HG03103 (cell line): Measurements from ENCODE around the gene LPP.

Experiments used
- ATAC-seq: cut with Tn5 transposase; IDR thresholded peaks from one replicate; pipeline ENCODE4 v1.9.1; 2021; ENCODE audit warnings: low read depth; ENCODE audit not compliant: unreplicated experiment

Gene LPP

DNA sequence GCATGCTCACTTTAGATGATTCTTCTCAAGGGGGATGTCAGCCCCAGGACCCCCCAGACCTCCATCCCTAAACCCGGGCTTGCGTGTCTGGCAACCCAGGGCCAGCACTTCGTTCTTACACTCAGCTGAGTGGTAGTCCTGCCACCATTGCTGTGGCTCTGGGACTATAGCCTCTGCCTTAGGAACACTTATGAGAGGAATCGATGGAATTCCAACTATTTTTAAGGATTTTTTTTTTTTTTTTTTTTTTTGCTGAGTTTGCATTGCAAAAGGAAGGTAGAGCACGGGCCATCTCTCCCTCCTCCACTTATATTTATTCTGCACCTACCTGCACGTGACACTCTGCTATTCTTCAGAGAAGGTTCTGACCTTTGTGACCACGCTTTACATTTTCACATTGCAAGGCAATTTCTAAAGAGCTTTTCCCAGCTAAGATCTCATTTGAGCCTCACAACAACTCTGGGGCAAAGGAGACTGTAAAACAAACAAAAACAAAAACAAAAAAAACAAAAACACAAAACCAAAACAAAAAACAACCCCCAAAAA, 113.9 kb downstream of the LPP start:
- no peak for ATAC-seq

DNA sequence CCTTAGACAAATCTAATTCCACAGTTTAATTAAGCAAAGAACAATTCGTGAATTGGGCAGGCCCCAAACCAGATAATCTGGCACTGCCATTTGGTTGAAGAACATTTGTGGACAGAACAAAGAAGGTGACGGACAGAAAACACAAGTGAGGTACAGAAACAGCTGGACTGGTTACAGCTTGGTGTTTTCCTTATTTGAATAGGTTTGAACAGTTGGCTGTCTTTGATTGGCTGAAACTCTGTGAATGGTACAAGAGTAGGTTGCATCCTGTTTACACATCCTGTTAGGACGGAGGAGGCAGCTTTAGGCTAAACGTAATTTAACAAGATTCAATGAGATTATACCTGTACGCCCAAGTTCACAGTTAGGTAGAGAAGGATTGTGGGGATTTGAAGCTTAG, 114.4 kb downstream of the LPP start:
- no peak for ATAC-seq

DNA sequence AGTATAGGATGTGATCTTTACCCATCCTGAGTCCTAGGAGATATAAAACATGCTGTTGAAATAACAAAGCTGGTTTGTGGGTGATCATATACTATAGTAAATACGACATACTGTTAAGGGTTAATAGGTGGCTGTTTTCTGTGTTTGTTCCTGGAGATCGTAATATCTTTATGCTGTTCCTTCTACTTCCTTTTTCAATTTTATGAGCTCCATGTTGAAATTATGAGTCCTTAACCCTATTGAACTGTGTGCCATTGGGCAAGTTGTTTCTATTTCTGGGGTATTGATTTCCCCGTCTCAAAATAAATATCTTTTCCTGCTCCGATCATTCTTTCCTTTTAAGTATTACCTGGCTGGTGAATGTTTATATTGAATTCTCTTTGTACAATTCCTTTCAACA, 115.1 kb downstream of the LPP start:
- no peak for ATAC-seq

DNA sequence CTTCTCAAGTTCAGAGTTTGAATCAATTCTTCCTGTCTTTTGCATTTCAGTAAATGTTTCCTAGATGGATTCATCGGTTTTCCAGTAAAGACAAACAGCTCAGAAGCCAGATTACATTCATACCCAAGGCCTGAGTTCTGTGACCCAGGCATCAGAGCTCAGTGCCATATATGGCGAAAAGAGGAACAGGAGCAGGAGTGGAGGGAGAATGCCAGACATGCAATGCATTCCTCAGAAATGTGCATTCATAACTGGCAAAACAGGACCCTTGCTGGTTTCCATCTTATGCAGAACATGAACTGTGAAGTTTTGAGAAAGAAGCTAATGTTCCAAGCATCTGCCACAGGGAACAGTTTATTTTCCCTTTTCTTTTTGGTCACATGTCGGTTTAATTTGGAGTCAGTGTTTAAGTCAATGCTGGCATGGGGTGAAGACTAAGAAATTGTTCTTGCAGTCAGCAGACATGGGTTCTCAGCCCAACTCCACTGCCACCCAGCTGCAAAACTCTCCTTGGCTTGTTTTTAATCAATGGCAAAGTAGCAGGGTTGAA, 116.5 kb downstream of the LPP start:
- no peak for ATAC-seq

DNA sequence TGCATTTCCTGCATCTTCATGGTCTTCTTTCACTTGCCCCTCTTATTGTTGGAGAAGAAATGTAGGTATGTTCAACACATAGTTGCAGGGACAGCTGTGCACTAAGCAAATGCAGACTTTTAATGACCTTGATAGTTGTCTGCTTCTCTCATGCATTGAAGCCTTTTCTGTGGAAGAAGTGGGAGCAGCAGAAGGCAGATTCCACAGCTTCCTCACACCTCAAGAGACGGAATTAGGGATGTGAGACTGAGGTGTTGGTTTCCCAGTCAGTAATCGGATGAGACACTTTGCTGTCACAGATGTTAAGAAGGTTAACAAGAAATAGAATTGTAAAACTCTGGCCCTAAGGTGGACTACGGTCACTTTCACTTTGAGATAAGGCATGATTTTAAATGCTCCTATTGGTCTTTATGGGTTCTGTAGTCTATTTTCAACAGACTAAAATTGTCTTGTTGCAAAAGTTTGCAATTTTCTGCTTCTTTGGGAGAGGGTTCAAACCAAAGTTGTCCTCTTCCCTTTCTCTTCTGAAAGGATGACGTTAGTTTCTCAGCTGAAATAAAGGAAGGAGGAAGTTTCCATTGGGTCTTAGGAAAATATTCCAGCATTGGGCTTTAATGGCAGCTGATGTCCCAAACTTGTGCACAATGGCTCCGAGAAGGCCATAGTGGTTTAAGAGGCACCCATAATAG, 117.4 kb downstream of the LPP start:
- no peak for ATAC-seq

DNA sequence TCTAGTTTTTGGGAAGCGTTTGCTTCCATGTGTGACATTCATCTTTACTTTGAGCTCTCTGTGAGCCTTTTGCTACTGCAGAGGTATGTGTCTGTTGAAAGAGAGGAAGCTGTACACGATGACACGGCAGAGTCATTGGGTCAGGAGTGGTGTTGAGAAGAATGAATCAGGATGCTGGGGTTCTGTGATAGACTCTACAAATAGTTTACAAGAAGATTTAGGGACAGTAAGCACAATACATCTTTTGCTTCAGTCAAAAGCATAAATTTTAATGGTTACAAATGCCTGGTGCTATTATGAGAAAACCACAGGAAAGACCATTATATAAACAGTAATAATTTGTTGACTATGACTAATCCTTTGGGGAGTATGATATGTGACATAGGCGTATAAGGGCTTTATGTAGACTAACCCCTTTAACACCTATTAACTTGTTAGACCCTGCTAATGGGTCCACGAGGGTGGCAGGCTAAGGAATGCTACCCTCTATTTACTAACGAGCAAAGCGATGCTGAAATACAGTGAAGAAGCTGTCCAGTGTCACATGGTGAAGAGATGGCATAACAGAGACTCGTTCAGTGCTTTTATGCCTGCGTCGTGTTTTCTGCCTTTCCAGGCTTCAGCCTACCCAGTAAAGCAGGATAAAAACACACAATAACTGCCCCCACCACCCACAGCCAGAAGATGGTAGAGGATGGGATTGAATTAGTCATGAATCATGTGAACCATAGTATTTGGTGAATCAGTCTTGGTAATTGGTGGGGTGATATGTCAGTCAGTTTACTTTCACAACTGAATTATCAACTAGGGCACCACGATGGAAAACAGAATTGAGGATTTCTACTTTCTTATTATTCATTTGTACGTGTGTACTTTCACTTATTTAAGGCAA, 118.8 kb downstream of the LPP start:
- ATAC-seq = no peak

DNA sequence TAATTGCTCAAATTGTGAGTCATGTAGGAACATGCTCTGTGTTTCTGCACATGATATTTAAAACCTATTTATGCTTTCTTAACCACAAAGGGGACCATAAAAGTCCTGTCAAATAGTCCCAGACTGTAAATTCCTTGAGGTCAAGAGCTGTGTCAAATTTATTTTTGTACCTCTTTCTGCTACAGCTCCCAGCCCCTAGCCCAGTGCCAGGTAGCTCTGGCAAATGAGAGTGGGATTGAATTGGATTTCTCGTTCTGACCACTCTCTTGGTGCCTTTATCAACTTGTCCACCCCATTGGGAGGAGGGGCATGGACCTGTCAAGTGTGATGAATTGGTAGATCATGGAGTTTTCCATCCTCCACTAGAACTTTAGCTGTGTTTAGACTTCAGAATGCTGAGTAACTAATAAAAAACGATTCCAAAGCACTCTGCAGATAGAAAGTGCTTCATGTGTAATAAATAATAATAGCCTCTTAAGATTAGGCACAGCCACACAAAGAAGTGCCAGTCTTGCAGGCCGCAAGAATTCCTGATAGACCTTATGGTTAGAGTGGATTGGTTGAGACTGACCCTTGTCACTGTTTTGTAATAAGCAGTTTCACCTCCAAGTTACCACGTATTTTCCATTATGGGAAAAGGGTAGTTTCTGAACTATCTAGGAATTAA, 120.4 kb downstream of the LPP start:
- ATAC-seq = no peak

DNA sequence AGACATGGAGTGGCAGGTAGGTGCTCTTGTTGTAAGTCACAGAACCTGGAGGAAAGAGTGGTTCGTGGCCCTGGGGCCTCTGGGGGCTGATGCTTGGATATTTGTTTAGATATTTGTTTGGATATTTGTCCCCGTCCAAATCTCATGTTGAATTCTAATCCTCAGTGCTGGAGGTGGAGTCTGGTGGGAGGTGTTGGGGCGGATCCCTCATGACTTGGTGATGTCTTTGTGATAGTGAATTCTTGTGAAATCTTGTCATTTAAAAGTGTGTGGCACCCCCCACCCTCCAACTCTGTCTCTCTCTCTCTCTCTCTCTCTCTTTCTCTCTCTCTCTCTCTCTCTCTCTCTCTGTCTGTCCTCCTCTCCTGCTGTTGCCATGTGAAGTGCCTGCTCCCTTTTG, 122.4 kb downstream of the LPP start:
- ATAC-seq = no peak

DNA sequence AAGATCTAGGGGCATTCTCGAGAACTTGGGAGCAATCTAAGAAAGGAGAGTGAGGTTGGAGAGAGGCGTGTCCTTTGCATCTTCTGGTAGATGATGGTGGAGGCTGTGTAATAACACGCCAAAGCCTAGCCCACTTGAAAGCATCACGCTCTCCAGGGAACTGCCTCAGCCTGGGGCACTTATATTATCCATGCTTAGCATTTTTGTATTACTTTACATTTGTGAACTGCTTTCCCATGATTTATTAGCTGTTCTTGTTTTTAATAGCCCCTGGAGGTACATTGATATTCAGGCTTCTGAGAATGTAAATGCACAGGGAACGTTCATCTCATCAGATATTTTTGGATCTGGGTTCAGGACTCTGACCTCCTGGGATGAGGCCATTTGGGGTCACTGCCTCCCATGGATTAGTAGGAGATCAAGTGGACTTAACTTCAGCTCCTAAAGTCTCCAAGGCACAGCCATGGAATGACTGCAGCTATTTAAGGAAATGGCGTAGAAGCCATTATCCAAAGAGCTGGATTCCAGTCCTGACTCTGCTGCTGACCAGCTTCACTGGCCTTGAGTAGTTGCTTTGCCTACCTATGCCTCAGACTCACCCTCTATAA, 124.9 kb downstream of the LPP start:
- ATAC-seq = no peak

DNA sequence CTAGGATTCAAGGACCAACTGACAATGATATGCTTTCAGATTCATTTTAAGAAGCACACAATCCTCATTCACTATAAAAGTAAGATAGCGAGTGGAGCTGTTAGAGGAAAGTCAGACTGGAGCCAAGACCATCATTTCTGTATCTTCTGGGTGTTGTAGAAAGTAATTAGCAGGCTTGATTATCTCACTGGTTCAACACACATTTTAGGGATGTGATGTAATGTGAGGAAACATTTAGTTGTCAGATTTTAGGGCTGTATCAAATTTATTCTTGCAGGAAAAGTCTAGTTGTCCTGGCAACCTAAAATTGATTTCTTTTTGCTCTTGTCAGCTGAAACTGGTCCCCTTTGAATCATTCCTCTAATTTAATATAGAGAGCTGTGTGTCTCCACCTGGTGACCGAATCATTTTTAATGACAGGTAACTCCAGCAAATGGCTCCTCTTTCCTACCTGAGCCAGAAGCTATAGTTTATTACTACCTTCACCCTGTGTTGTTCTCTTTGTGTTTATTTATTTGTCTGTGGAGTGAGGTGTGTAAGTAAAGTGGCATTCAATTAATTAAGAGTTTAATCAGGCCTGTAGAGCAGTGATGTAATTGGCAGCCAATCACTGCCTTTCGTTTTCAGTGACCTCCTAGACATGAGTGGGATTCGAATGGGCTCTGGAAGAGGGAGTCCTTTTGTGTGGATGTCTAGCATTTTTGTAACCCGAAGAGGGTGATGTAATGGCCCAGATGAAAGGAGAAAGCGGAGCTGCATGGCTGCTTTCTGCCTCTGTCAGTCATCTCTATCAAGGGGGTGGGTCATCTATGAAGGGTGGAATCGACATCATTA, 125.8 kb downstream of the LPP start:
- no peak for ATAC-seq

DNA sequence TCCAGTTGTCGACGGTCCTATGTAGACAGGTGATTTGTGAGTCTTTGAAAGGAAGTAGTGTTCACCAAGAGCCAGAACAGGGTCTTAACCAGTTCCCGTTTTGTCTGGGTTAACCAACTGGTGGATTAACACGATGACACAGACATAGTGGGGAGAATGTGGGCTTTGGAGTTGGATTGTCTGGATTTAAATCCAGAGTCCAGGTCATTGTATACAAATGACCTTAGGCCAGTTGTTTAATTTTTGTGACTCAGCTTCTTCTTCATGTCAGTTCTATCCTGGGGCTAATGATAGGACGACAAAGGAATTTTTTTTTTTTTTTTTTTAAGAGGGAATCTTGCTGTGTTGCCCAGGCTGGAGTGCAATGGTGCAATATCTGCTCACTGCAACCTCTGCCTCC, 126.7 kb downstream of the LPP start:
- ATAC-seq = no peak

DNA sequence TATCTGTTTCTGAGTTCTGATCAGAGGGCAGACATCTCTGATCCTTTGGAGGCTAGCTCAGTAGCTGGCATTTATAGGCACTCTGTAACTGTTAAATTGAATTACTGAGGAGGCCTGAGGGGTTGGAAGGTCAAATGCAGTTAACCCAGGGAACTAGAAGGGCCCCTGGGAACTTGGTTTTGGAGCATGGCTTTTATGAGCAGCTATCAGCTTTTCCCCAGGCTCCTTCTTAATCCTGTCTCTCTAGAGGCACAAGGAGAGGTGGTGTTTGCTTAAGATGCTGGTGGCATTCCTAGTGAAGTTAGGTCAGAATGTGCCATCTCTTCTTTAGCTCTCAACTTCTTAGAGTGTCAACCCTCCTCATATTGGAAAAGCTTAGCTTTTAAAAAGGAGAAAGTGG, 128.9 kb downstream of the LPP start:
- no peak for ATAC-seq

DNA sequence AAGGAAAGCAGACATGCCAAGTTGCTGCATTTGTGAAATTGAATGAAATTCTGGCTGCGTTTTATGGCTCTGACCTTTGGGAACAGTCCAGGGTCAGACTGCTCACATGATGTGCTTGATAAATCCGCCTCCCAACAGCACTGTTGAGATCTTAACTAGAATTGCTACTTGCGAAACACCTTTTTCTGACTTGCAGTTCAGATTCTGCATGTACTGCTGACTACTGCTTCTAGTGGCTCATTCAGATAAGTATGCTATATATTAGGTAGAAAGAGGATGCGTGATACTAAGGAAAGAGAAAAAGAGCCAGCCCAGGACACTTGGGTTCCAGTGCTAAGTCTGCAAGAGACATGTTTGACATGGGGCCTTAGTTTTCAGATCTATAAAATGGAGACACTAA, 129.4 kb downstream of the LPP start:
- no peak for ATAC-seq

DNA sequence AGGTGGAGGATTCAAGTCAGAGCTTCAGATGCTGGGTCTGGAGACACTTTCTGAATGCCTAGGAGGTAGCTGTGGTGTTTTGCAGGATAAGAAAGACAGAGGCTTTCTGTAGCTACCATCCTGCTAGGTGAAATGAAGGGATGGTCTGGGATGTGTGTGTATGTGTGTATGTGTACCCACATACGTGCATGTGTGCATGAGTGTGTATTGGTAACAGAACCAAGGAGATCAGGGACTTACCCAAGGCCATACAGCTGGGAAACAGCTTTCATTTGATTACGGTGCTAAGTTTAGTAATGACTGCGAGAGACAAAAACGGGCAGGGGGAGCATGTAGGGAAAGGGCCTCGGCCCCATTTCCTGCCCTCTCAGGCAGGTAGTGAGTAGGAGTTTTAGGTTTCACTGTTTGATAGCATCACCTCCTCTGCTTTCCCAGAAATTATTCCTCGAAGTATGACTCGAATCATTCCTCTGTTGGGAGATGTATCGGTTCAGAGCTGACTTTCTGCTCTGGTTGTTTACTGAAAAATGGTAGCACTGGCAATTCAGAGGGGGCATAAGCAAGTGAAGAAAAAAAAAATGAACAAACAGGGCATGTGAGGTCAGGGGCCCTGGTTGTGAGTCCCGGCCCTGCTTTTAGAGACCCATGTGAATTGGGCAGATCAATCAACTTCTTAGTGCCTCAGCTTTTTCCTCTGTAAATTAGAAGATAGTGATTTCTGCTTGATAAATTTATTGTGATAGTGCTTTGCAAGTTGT, 130.7 kb downstream of the LPP start:
- ATAC-seq = no peak

DNA sequence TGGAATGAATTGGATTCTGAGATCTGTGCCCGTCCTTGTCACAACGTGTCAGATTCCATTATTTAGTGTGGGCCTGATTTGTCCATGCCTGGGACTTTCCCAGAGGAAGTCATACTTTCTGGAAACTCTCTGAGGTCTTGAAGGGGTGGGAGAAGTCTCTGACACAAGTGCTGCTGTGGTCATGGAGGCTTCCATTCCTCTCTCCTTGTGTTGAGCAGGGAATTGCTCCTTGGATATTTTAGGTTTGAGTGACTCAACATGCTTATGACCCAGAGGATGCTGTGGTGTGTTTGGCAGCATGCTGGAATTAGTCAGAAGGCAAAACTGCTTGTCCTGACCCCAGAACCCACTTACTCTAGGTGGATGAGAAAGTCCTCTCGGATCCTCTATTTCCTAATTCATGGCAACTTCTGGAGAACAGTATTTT, 132.1 kb downstream of the LPP start:
- ATAC-seq = no peak

DNA sequence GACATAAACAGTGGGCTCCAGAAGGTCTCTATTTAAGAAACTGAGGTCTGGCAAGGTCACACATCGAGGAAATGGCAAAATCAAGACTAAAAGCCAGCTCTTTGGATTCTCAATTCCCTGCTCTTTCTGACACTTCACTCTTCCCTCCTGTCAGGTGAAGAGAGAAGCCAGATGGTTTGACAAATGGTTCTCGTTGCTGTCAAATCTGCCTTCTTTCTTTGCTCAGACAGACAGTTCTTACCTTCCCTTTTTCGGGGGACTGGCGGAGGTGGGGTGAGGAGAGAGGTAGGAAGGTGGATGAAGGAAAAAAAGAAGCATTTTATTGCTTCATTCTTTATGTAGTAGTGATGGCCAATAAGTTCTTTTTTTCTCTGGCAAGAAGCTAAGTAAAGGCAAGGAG, 133.4 kb downstream of the LPP start:
- ATAC-seq = no peak

DNA sequence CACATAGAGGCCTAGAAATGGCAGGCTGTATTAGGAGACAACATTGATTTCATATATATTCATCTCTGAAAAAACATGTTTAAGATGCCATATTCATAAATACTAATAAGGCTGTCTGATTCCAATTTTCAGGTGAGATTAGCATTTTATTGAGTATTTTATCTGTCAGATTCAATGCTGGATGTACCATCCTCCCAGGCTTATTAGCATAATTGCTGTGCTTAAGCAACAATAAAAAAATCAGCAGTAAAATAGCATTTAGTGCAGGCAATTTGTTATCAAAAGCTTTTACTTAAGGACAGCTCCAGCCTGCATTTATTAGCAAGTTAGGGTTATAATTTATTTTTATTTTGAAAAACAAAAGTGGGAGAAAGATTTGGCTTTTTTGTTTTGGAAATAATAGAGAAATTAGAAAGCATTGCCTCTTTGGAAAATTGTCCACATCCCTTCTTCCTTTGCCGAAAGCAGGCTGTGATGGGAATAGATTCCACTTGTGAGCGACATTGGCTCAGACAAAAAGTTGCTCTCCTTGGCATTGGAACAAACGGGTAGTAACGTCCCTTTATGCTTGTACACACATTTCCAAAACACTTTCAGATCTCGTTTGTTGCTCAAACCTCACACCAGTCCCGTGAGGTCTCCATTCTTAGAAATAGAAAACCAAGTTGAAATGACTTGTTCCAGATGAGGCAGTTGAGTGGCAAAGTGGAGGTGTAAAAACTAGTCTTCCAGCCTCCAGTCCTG, 134.0 kb downstream of the LPP start:
- ATAC-seq = no peak

DNA sequence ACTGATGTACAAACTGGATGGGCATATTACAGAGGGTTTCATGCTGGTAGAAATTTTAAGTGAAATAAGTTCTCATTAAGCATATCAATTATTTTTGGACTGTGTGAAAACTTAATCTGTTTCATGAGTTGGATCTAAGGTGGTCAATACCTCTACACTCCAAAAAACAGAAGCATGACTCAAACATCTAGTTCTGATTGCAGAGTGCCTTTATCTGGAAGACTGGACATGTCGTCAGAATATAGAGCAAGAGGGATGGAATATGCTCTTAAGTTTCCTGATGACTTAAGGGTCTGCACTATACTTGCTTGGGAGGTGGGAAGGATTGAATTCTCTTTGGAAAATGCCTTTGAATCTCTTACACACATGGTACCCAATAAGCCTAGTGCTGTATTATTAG, 138.3 kb downstream of the LPP start:
- ATAC-seq = no peak
